Stimulated activated CD4-positive, alpha-beta T cell treated with anti-CD3 and anti-CD28 coated beads, Interleukin-12 subunit alpha, Interleukin-12 subunit beta, amount 100 ng/mL, for 24 hours (primary cell): ENCODE data around the gene FLT1.
A peak's percentile ranks its signal among the peaks of the same experiment; 100 is the strongest.

Experiments used
- DNase-seq, 2 experiments: peaks; one replicate each; pipeline ENCODE4 v3.0.0-alpha.2; 2020; ENCODE audit warnings: low read depth in 2 of 2

Gene FLT1

GRCh38 chr13:28342251-28342650, 152.7 kb downstream of the FLT1 start:
- DNase-seq, result no peak

- no peak for DNase-seq
Observed at GRCh38 chr13:28340272-28340793, 154.6 kb downstream of the FLT1 start.

GRCh38 chr13:28339419-28339818, 155.5 kb downstream of the FLT1 start:
- no peak for DNase-seq

- no peak for DNase-seq
Observed at GRCh38 chr13:28338742-28339141, 156.2 kb downstream of the FLT1 start.

- DNase-seq, result no peak
Observed at GRCh38 chr13:28338006-28338574, 156.8 kb downstream of the FLT1 start.

GRCh38 chr13:28337166-28338005, 157.5 kb downstream of the FLT1 start:
- no peak for DNase-seq

GRCh38 chr13:28336193-28336657, 158.7 kb downstream of the FLT1 start:
- DNase-seq, result no peak

GRCh38 chr13:28333204-28333881, 161.6 kb downstream of the FLT1 start:
- no peak for DNase-seq

- no peak for DNase-seq
Observed at GRCh38 chr13:28329395-28330158, 165.4 kb downstream of the FLT1 start.

- DNase-seq, result no peak
Observed at GRCh38 chr13:28328271-28328607, 166.7 kb downstream of the FLT1 start.

GRCh38 chr13:28327373-28328270, 167.3 kb downstream of the FLT1 start:
- no peak for DNase-seq

- no peak for DNase-seq
Observed at GRCh38 chr13:28326056-28326455, 168.9 kb downstream of the FLT1 start.

- DNase-seq, result no peak
Observed at GRCh38 chr13:28325022-28325421, 169.9 kb downstream of the FLT1 start.

- peak; percentile 5 to 36 for DNase-seq
Observed at GRCh38 chr13:28324181-28324789, 170.6 kb downstream of the FLT1 start.

- no peak for DNase-seq
Observed at GRCh38 chr13:28322256-28322905, 172.5 kb downstream of the FLT1 start.

GRCh38 chr13:28321756-28322155, 173.2 kb downstream of the FLT1 start:
- no peak for DNase-seq

GRCh38 chr13:28320884-28321574, 173.9 kb downstream of the FLT1 start:
- DNase-seq, result no peak

- DNase-seq, result no peak
Observed at GRCh38 chr13:28320209-28320608, 174.7 kb downstream of the FLT1 start.

GRCh38 chr13:28319528-28319927, 175.4 kb downstream of the FLT1 start:
- no peak for DNase-seq
